Neural cell (in vitro differentiated cells): ENCODE data around the gene PLGLB1. TPM values are rescaled to one million over a fixed set of nuclear protein-coding genes. Genes with fewer than 3 reads are reported as not detected.
"Not testable (repeated sequence)": the region's sequence is repeated elsewhere in the genome, so short reads cannot be mapped to it uniquely, and the experiment has no call there.

Experiments
- H2AFZ ChIP-seq: fragments of 200-600, 300-800 bp; sonication (generic), shearing (Covaris generic); 2 replicates; pipeline ENCODE4 v1.6.0; 2014; ENCODE audit warnings: low read depth, mild to moderate bottlenecking, antibody characterized with exemption, low read length, moderate library complexity
- H3F3A ChIP-seq: fragments of 200-600 bp; shearing (Covaris generic); 2 replicates; pipeline ENCODE4 v1.6.1; 2016; ENCODE audit warnings: mild to moderate bottlenecking, moderate library complexity, mixed read lengths, antibody characterized with exemption, low read length; ENCODE audit not compliant: insufficient read depth, poor library complexity, severe bottlenecking
- H3K27ac ChIP-seq: fragments of 200-600, 300-800 bp; sonication (generic), shearing (Covaris generic); 2 replicates; pipeline ENCODE4 v1.5.1; 2014; ENCODE audit warnings: mild to moderate bottlenecking, low read length, moderate library complexity
- H3K27me3 ChIP-seq: fragments of 300-800, 200-600 bp; sonication (generic), shearing (Covaris generic); 2 replicates; pipeline ENCODE4 v1.6.0; 2014; ENCODE audit warnings: mild to moderate bottlenecking, low read depth, low read length, moderate library complexity; ENCODE audit not compliant: insufficient read depth
- H3K36me3 ChIP-seq: fragments of 300-800, 200-600 bp; sonication (generic), shearing (Covaris generic); 2 replicates; pipeline ENCODE4 v1.5.1; 2014; ENCODE audit warnings: mild to moderate bottlenecking, antibody characterized with exemption, low read length, moderate library complexity; ENCODE audit not compliant: insufficient read depth
- H3K4me2 ChIP-seq: fragments of 300-800, 200-600 bp; sonication (generic), shearing (Covaris generic); 2 replicates; pipeline ENCODE4 v1.6.0; 2014; ENCODE audit warnings: mild to moderate bottlenecking, low read length
- H3K4me3 ChIP-seq: fragments of 300-800, 200-600 bp; sonication (generic), shearing (Covaris generic); 2 replicates; pipeline ENCODE4 v1.5.1; 2014; ENCODE audit warnings: mild to moderate bottlenecking, low read length, moderate library complexity
- H3K79me2 ChIP-seq: fragments of 200-600 bp; shearing (Covaris generic); replicated peaks from 2 replicates; pipeline ENCODE4 v1.6.0; 2014; ENCODE audit warnings: mild to moderate bottlenecking, low read length, moderate library complexity; ENCODE audit not compliant: insufficient read depth
- H3K9ac ChIP-seq: fragments of 300-800, 200-600 bp; sonication (generic), shearing (Covaris generic); 2 replicates; pipeline ENCODE4 v1.6.1; 2016; ENCODE audit warnings: mild to moderate bottlenecking, low read length, mixed read lengths
- H3K9me2 ChIP-seq: fragments of 200-600 bp; shearing (Covaris generic); 2 replicates; pipeline ENCODE4 v1.6.1; 2016; ENCODE audit warnings: mild to moderate bottlenecking, low read length, mixed read lengths; ENCODE audit not compliant: insufficient read depth
- H3K9me3 ChIP-seq: fragments of 200-600, 300-800 bp; sonication (generic), shearing (Covaris generic); 2 replicates; pipeline ENCODE4 v1.6.1; 2016; ENCODE audit warnings: mild to moderate bottlenecking, mixed run types, low read length, moderate library complexity, mixed read lengths
- H4K20me1 ChIP-seq: fragments of 200-600 bp; shearing (Covaris generic); 2 replicates; pipeline ENCODE4 v1.6.1; 2016; ENCODE audit warnings: mild to moderate bottlenecking, mixed run types; ENCODE audit not compliant: insufficient read depth
- polyA plus RNA-seq: library from polyadenylated mRNA; depleted of rRNA; stranded (reverse); fragments of >200 nt; gene quantifications from 2 replicates; pipeline ENCODE4 v1.2.3, GENCODE V29; 2014
- small RNA-seq, 3 experiments: library from RNA; depleted of rRNA; stranded (forward); fragments of <200 nt; gene quantifications; one replicate each; pipeline ENCODE3, GENCODE V24; 2012

Gene PLGLB1
- polyA plus RNA-seq, 1 donor from 2014 or later, result 20.2 TPM

GRCh38 chr2:87004398-87004797 is 17.2 kb downstream of the PLGLB1 start:
- H3K27ac ChIP-seq, H3K4me3 ChIP-seq, H3K79me2 ChIP-seq, H4K20me1 ChIP-seq, H3F3A ChIP-seq, H3K9me2 ChIP-seq, H3K4me2 ChIP-seq, H3K9me3 ChIP-seq, H3K27me3 ChIP-seq, H2AFZ ChIP-seq, H3K9ac ChIP-seq, H3K36me3 ChIP-seq: not testable (repeated sequence)

Small RNA genes within 50 kb of the gene (small RNA-seq; reads per million reads assigned to genes)
- gene AC125232.1, result 0 reads per million in 3 experiments

Other genes starting within 250 kb of the PLGLB1 start
- gene CD8A, start 230.9 kb downstream of the PLGLB1 start, polyA plus RNA-seq, result 1.5 and 2.2 TPM in 2 replicates
- not detected in 2 replicates for gene CD8B, start 160.0 kb downstream of the PLGLB1 start, polyA plus RNA-seq
- gene RGPD1, start 79.7 kb downstream of the PLGLB1 start, polyA plus RNA-seq, result 17.7 and 25.0 TPM in 2 replicates